BJ (cell line): ENCODE results near the gene SLC13A3. TPM values are rescaled to one million over a fixed set of nuclear protein-coding genes. Genes with fewer than 3 reads are reported as not detected.

ENCODE experiments used
- CTCF ChIA-PET: fragments of 350-600 bp; formaldehyde crosslinking; extraction: SDS; loops from one replicate; lab custom pipeline; 2021; ENCODE audit warnings: antibody characterized with exemption, inconsistent platforms; lab: Yijun Ruan, JAX
- POLR2A ChIA-PET: fragments of 300-600 bp; sonication (Branson Sonifier 250); formaldehyde crosslinking; extraction: SDS; loops from one replicate; lab custom pipeline; 2021; ENCODE audit warnings: antibody characterized with exemption; lab: Charles Lee
- DNase-seq: peaks from one replicate; pipeline ENCODE4 v3.0.0-alpha.2; 2011; ENCODE audit warnings: low read depth
- H3K27me3 ChIP-seq: 2 replicates; pipeline ENCODE4 v1.6.0; 2011; ENCODE audit warnings: low read length; ENCODE audit not compliant: control insufficient read depth, insufficient read depth
- H3K36me3 ChIP-seq: 2 replicates; pipeline ENCODE4 v1.5.1; 2011; ENCODE audit warnings: low read length; ENCODE audit not compliant: control insufficient read depth, insufficient read depth
- H3K4me3 ChIP-seq: 2 replicates; pipeline ENCODE4 v1.5.1; 2011; ENCODE audit warnings: low read depth, mild to moderate bottlenecking, control low read depth, low read length
- polyA plus RNA-seq: library from polyadenylated mRNA; depleted of rRNA; stranded (reverse); fragments of >200 nt; gene quantifications from 2 replicates; pipeline ENCODE4 v1.2.3, GENCODE V29; 2011
- TF ChIP-seq, protein P1 (sequence below): IDR thresholded peaks from 2 replicates; pipeline ENCODE4 v1.5.1; 2011; ENCODE audit warnings: low read depth, mild to moderate bottlenecking, control low read depth, inconsistent platforms, low read length, moderate library complexity; ENCODE audit not compliant: insufficient read depth

SLC13A3 gene
- polyA plus RNA-seq, 1 experiment, result 3.5 TPM

DNA sequence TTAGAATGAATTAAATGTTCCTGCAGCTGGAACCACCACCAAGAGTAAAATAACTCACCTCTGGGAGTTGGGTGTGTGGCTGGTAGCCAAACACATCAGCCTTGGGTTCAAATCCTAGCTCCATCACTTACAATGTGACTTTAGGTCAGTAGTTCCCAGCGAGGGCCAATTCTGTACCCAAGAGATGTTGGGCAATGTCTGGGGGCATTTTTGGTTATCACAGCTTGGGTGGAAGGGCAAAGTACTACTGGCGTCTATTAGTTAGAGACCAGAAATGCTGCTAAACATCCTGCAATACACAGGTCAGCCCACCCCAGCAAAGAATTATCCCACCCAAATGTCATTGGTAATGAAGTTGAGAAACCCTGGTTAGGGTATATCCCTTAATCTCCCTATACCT, 48.8 kb downstream of the SLC13A3 start:
- TF ChIP-seq, protein P1, sequence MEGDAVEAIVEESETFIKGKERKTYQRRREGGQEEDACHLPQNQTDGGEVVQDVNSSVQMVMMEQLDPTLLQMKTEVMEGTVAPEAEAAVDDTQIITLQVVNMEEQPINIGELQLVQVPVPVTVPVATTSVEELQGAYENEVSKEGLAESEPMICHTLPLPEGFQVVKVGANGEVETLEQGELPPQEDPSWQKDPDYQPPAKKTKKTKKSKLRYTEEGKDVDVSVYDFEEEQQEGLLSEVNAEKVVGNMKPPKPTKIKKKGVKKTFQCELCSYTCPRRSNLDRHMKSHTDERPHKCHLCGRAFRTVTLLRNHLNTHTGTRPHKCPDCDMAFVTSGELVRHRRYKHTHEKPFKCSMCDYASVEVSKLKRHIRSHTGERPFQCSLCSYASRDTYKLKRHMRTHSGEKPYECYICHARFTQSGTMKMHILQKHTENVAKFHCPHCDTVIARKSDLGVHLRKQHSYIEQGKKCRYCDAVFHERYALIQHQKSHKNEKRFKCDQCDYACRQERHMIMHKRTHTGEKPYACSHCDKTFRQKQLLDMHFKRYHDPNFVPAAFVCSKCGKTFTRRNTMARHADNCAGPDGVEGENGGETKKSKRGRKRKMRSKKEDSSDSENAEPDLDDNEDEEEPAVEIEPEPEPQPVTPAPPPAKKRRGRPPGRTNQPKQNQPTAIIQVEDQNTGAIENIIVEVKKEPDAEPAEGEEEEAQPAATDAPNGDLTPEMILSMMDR, result no peak
- CTCF ChIA-PET, result interaction anchor here (0.6 kb wide), 1 partner anchor 34 kb away, joined by 5 read pairs; no protein-coding TSS in a partner anchor

DNA sequence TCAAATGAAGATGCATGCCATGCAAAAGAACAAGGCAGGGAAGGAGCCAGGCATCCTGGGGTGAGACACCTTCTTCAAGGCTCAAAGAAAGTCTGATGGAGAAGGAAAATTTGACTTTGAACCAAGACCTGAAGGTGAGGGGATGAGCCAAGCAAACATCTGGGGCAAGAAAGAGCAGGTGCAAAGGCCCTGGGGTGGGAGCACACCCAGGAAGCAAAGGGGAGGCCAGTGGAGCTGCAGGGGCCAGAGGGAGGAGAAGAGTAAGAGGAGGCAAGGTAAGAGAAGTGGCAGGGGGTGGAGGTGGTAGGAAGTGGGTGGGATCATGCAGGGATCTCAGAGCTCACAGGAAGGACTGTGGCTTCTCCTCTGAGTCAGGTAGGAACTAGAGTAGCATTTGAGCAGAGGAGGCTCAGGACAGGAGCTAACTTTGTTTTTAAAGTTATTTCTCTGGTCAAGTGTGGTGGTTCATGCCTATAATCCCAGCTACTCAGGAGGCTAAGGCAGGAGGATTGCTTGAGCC, 49.6 kb downstream of the SLC13A3 start:
- H3K27me3 ChIP-seq, result no peaks in the 10 kb centered on the region
- TF ChIP-seq, protein P1, result no peak
- CTCF ChIA-PET, result no interaction called here
- POLR2A ChIA-PET, result no interaction called here
- H3K36me3 ChIP-seq, result no peaks in the 10 kb centered on the region
- no peak overlapping the region for H3K4me3 ChIP-seq
- no peak for DNase-seq

More for the DNA sequence above, 48.8 kb downstream of the SLC13A3 start:
- POLR2A ChIA-PET, result no interaction called here
- no peak for DNase-seq
- Histone ChIP-seq H3K27me3 (no peaks in the 10 kb centered on the region), H3K4me3 (no peak overlapping the region), H3K36me3 (no peaks in the 10 kb centered on the region)

DNA sequence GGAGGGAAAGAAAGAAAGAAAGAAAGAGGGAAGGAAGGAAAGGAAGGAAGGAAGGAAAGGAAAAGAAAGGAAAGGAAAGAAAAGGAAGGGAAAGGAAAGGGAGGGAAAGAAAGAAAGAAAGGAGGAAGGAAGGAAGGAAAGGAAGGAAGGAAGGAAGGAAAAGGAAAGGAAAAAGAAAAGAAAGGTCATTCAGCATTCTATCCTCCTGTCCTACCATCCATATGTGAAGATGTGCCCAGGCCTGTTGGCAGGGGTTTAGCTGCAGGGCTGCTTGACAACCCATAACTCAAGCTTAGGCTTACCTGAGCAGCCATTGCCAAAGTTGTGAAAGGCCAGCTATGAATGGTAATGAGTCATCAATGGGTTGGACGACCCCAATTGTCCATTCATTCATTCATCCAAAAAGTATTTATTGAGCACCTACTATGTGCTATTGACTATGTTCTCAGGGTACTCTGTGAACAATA, 50.9 kb downstream of the SLC13A3 start:
- ChIA-PET CTCF (no interaction called here), POLR2A (no interaction called here)
- H3K27me3 ChIP-seq, result no peaks in the 10 kb centered on the region
- no peaks in the 10 kb centered on the region for H3K36me3 ChIP-seq
- DNase-seq, result no peak
- TF ChIP-seq, protein P1, result no peak
- no peak overlapping the region for H3K4me3 ChIP-seq

DNA sequence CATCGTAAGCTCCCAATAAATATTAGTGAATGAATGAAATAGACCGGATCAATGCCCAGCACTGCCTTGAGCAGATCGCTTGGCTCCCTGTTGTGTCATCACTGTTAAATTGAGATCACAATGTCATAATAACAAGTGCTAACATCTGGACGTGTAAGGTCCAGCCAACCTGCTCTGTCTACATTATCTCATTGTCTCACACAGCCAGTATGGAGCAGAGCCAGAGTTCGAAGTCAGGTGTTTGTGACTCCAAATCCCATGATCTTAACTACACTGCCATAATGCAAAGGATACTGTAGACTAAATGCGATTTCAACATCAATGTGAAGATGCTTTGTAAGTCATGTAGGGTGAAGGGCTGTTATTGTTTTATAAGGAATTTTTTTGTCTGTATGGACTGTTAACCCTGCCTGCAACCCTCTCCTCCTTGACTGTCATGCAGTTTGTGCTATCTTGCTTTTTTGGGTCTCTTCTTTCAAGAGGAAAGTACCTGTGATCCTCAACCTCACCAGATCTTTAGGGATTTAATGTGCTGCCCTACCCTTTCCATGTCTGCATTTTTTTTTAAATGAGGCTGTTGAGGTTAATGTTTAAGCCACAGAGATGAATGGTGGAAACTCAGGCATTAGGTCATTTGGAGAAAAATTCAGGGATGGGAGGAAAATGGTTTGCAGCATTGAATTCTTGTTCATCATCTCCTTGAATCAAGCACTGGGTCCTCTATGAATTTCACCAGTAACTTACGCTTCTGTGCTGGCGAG, 51.9 kb downstream of the SLC13A3 start:
- Histone ChIP-seq H3K36me3 (no peaks in the 10 kb centered on the region), H3K27me3 (no peaks in the 10 kb centered on the region), H3K4me3 (no peak overlapping the region)
- POLR2A ChIA-PET, result no interaction called here
- TF ChIP-seq, protein P1, result no peak
- CTCF ChIA-PET, result no interaction called here
- DNase-seq, result no peak

DNA sequence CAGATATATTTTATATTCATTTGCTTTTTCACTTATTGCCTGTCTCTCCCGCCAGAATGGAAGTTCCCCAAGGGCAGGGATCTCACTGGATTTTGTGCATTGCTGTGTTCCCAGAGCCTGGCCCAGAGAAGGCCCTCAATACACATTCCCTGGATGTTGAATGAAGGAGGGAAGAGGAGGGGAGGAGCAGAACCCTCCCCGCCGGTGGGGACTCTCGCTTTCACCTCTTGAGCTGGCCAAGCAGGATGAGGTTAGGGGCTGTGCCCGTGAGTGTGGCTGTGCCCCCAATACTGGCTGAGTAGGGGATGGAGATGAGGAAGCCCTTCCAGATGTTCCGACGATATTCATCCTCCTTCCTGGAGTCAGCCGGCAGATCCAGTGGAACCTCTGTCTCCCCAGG, 55.3 kb downstream of the SLC13A3 start:
- no peak for DNase-seq
- ChIA-PET POLR2A (no interaction called here), CTCF (interaction anchor here (1.0 to 1.3 kb wide), 2 partner anchors 9 to 13 kb away, joined by 3 read pairs; no protein-coding TSS in a partner anchor)
- no peaks in the 10 kb centered on the region for H3K27me3 ChIP-seq
- H3K4me3 ChIP-seq, result no peak overlapping the region
- TF ChIP-seq, protein P1, result no peak
- H3K36me3 ChIP-seq, result no peaks in the 10 kb centered on the region
